IMR-90 (cell line): ENCODE measurements around the gene DOK3. TPM values are rescaled to one million over a fixed set of nuclear protein-coding genes. Genes with fewer than 3 reads are reported as not detected.

ENCODE experiments used
- ATAC-seq: fragments of 200-7000 bp; cut with Tn5 transposase; 2 replicates; pipeline ENCODE4 v1.9.1; 2020; ENCODE audit warnings: low read depth, mild to moderate bottlenecking, moderate library complexity
- BruUV-seq: library from RNA; stranded (reverse); fragments of 400-500 nt; replicated peaks from 2 replicates; lab custom pipeline; 2021; lab: Mats Ljungman, UMichigan
- CTCF ChIA-PET: fragments of 300-600 bp; formaldehyde crosslinking; extraction: SDS; loops from one replicate; lab custom pipeline; 2021; ENCODE audit warnings: antibody characterized with exemption; lab: Yijun Ruan, JAX
- POLR2A ChIA-PET: fragments of 300-600 bp; sonication (Branson Sonifier 250); formaldehyde crosslinking; loops from one replicate; lab custom pipeline; 2022; ENCODE audit warnings: antibody characterized with exemption; ENCODE audit not compliant: unreplicated experiment; lab: Charles Lee
- DNase-seq: peaks from one replicate; pipeline ENCODE4 v3.0.0; 2013
- H2AFZ ChIP-seq: replicated peaks from 2 replicates; pipeline ENCODE3; 2013; ENCODE audit warnings: low read length, mild to moderate bottlenecking; ENCODE audit not compliant: poor library complexity
- H2AK5ac ChIP-seq: 2 replicates; pipeline ENCODE4 v1.6.1; 2013; ENCODE audit warnings: low read depth, low read length, inconsistent platforms
- H2AK9ac ChIP-seq: replicated peaks from 2 replicates; pipeline ENCODE3; 2013; ENCODE audit warnings: mild to moderate bottlenecking, low read depth, low read length, moderate library complexity; ENCODE audit not compliant: poor library complexity
- H2BK120ac ChIP-seq: 2 replicates; pipeline ENCODE4 v1.6.1; 2013; ENCODE audit warnings: low read depth, low read length, inconsistent platforms
- H2BK15ac ChIP-seq: 3 replicates; pipeline ENCODE4 v1.6.1; 2013; ENCODE audit warnings: low read depth, low read length, inconsistent platforms
- H2BK20ac ChIP-seq: 2 replicates; pipeline ENCODE4 v1.6.1; 2013; ENCODE audit warnings: low read depth, mild to moderate bottlenecking, inconsistent platforms, low read length, moderate library complexity
- H2BK5ac ChIP-seq: 2 replicates; pipeline ENCODE4 v1.6.1; 2013; ENCODE audit warnings: mild to moderate bottlenecking, low read depth, low read length, inconsistent platforms; ENCODE audit not compliant: poor library complexity, severe bottlenecking
- H3K14ac ChIP-seq: replicated peaks from 2 replicates; pipeline ENCODE4 v1.6.1; 2013; ENCODE audit warnings: low read depth, low read length, inconsistent platforms
- H3K18ac ChIP-seq: 2 replicates; pipeline ENCODE4 v1.6.1; 2013; ENCODE audit warnings: low read depth, low read length, control low read depth
- H3K23ac ChIP-seq: 2 replicates; pipeline ENCODE4 v1.6.1; 2013; ENCODE audit warnings: low read depth, low read length, inconsistent platforms
- H3K27ac ChIP-seq: 2 replicates; pipeline ENCODE4 v1.5.1; 2013; ENCODE audit warnings: mild to moderate bottlenecking, control low read depth, low read length; ENCODE audit not compliant: insufficient read depth
- H3K27me3 ChIP-seq: 2 replicates; pipeline ENCODE4 v1.6.1; 2013; ENCODE audit warnings: low read length; ENCODE audit not compliant: control insufficient read depth, insufficient read depth
- H3K36me3 ChIP-seq: 2 replicates; pipeline ENCODE4 v1.6.1; 2013; ENCODE audit warnings: low read length, mixed read lengths; ENCODE audit not compliant: control insufficient read depth, insufficient read depth
- H3K4ac ChIP-seq: 2 replicates; pipeline ENCODE4 v1.6.1; 2013; ENCODE audit warnings: low read depth, low read length, inconsistent platforms
- H3K4me1 ChIP-seq: 2 replicates; pipeline ENCODE4 v1.6.1; 2013; ENCODE audit warnings: low read length, mixed read lengths; ENCODE audit not compliant: control insufficient read depth, insufficient read depth
- H3K4me2 ChIP-seq: 2 replicates; pipeline ENCODE4 v1.6.1; 2013; ENCODE audit warnings: low read depth, mild to moderate bottlenecking, control low read depth, low read length, moderate library complexity
- H3K4me3 ChIP-seq: 2 replicates; pipeline ENCODE4 v1.5.1; 2013; ENCODE audit warnings: low read depth, mild to moderate bottlenecking, control low read depth, low read length, moderate library complexity; ENCODE audit not compliant: insufficient read depth
- H3K56ac ChIP-seq: 2 replicates; pipeline ENCODE4 v1.6.1; 2013; ENCODE audit warnings: low read length, inconsistent platforms; ENCODE audit not compliant: insufficient read depth; ENCODE audit errors: extremely low read depth
- H3K79me1 ChIP-seq, 2 experiments: 2 replicates each; pipeline ENCODE4 v1.6.1; 2013; ENCODE audit warnings: low read length in 2 of 2, inconsistent platforms in 1 of 2, low read depth in 1 of 2
- H3K9ac ChIP-seq: 2 replicates; pipeline ENCODE4 v1.6.1; 2013; ENCODE audit warnings: low read depth, low read length, control low read depth
- H3K9me1 ChIP-seq: 2 replicates; pipeline ENCODE4 v1.6.1; 2013; ENCODE audit warnings: low read length, inconsistent platforms; ENCODE audit not compliant: insufficient read depth
- H3K9me3 ChIP-seq: 2 replicates; pipeline ENCODE4 v1.6.1; 2013; ENCODE audit warnings: low read length; ENCODE audit not compliant: control insufficient read depth, insufficient read depth
- H4K20me1 ChIP-seq: 2 replicates; pipeline ENCODE4 v1.6.1; 2013; ENCODE audit warnings: low read length, inconsistent platforms; ENCODE audit not compliant: insufficient read depth
- H4K5ac ChIP-seq: 2 replicates; pipeline ENCODE4 v1.6.1; 2013; ENCODE audit warnings: mild to moderate bottlenecking, low read depth, low read length, control low read depth
- H4K8ac ChIP-seq, 2 experiments: 2 replicates each; pipeline ENCODE4 v1.6.1; 2013; ENCODE audit warnings: low read depth in 2 of 2, low read length in 2 of 2, control low read depth in 1 of 2, inconsistent platforms in 1 of 2
- H4K91ac ChIP-seq: 2 replicates; pipeline ENCODE4 v1.6.1; 2013; ENCODE audit warnings: low read depth, low read length, inconsistent platforms; ENCODE audit not compliant: insufficient read depth
- BHLHE40 ChIP-seq: fragments of 150-350 bp; IDR thresholded peaks from 2 replicates; pipeline ENCODE4 v1.6.1; 2016; ENCODE audit warnings: mild to moderate bottlenecking, low read depth, low read length
- CHD1 ChIP-seq: IDR thresholded peaks from 2 replicates; pipeline ENCODE4 v1.6.1; 2012; ENCODE audit warnings: low read depth, low read length, improper control_type of control experiment
- MAFK ChIP-seq: IDR thresholded peaks from 2 replicates; pipeline ENCODE4 v1.6.1; 2012; ENCODE audit warnings: low read depth, low read length, improper control_type of control experiment
- POLR2A ChIP-seq: IDR thresholded peaks from 2 replicates; pipeline ENCODE4 v1.6.1; 2012; ENCODE audit warnings: mild to moderate bottlenecking, low read depth, low read length
- RCOR1 ChIP-seq: IDR thresholded peaks from 2 replicates; pipeline ENCODE4 v1.6.1; 2012; ENCODE audit warnings: mild to moderate bottlenecking, low read length, improper control_type of control experiment; ENCODE audit not compliant: insufficient replicate concordance
- WGBS, 2 experiments: methylation state at CpG; one replicate each; pipeline versions ENCODE4 v1.1.5 to v1.1.7; 2013; ENCODE audit warnings: missing lambda C conversion rate in 2 of 2; ENCODE audit not compliant: insufficient read length in 1 of 2; ENCODE audit errors: extremely low coverage in 2 of 2; 5-methylcytosine and 5-hydroxymethylcytosine counted together
- dilution Hi-C: fragments of 300-500 bp; cut with HindIII; formaldehyde crosslinking; loops from one replicate; pipeline ENCODE4 v1.14.3; 2018; ENCODE audit warnings: low sequenced_read_pairs; ENCODE audit not compliant: unreplicated experiment
- in situ Hi-C: fragments of 300-500 bp; cut with MboI; formaldehyde crosslinking; loops from 3 replicates; pipeline ENCODE4 v1.14.3; 2019; ENCODE audit warnings: low sequenced_read_pairs, inconsistent platforms, mixed read lengths
- intact Hi-C: fragments of 100-400 bp; cut with micrococcal nuclease; formaldehyde crosslinking; loops from 2 replicates; pipeline ENCODE4 v1.10.0; 2022
- polyA plus RNA-seq, 3 experiments: library from polyadenylated mRNA; depleted of rRNA; stranded (reverse); fragments of >200 nt; gene quantifications; 2 replicates each; pipeline ENCODE4 v1.2.3, GENCODE V29; 2012; ENCODE audit warnings: low replicate concordance in 1 of 3
- total RNA-seq: library from RNA; depleted of rRNA; stranded (reverse); fragments of >200 nt; gene quantifications from 2 replicates; pipeline ENCODE4 v1.2.3, GENCODE V29; 2012
- TF ChIP-seq, protein P1 (sequence below): fragments of 150-350 bp; IDR thresholded peaks from 2 replicates; pipeline ENCODE4 v1.6.1; 2017; ENCODE audit warnings: mild to moderate bottlenecking, antibody characterized with exemption, low read length, low read depth

DOK3 gene
- total and polyA plus RNA-seq, 2 of the 4 experiments (the other 2 are of a cell fraction): 0.54 to 3.9 TPM

DNA sequence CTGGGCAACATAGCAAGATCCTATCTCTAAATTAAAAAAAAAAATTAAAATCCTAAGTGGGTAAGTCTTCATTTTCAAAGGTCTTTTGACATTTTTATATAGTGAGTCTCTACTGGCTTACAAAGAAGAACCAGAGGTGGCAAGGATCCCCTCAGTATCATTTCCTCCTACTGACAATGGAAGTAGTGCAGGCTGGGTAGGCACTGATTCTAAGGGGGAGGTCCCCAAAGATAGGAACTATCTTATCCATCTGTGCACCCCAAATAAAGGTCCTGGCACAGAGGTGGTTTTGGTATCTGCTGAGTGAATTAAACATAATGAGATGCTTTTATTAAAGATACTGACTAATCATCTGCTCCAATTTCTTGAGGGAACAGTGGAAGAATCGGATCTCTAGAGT lies 40.5 kb upstream of the DOK3 start:
- no peak overlapping the region for H2AFZ ChIP-seq
- no peaks in the 10 kb centered on the region for H3K9me3 ChIP-seq
- H2AK5ac ChIP-seq: no peak overlapping the region
- H4K20me1 ChIP-seq: peaks cover 63% of the 10 kb centered on the region
- no TSS peak for BruUV-seq
- intact Hi-C loops: no loop called here
- peaks cover 8 to 73% of the 10 kb centered on the region in 2 experiments for H3K79me1 ChIP-seq
- H3K14ac ChIP-seq: no peak overlapping the region
- H3K4ac ChIP-seq: no peak overlapping the region
- DNase-seq (no peak), ATAC-seq (no peak)
- H3K4me3 ChIP-seq: no peak overlapping the region
- ChIA-PET CTCF (interaction anchor here (0.9 kb wide), 1 partner anchor 11 kb away, joined by 4 read pairs; no protein-coding TSS in a partner anchor), POLR2A (interaction anchor here (0.5 kb wide), 1 partner anchor 44 kb away, joined by 5 read pairs; no protein-coding TSS in a partner anchor)
- H3K36me3 ChIP-seq: peaks cover 5% of the 10 kb centered on the region; the same call in 1 of the 2 replicates
- no peak overlapping the region for H3K23ac ChIP-seq
- WGBS, 2 experiments: no CpG with 5 or more reads among the region's 1 CpG
- H2AK9ac ChIP-seq: no peak overlapping the region
- H2BK15ac ChIP-seq: no peak overlapping the region
- no peak overlapping the region for H3K27ac ChIP-seq
- no peak overlapping the region for H3K4me2 ChIP-seq
- no peak overlapping the region for H3K9ac ChIP-seq
- H3K56ac ChIP-seq: no peak overlapping the region
- no peak overlapping the region for H2BK5ac ChIP-seq
- no peak overlapping the region for H4K5ac ChIP-seq
- dilution Hi-C loops: no loop called here
- no peaks in the 10 kb centered on the region for H3K27me3 ChIP-seq
- no peak overlapping the region for H3K18ac ChIP-seq
- H2BK20ac ChIP-seq: no peak overlapping the region
- H3K9me1 ChIP-seq: peaks cover 30% of the 10 kb centered on the region
- no peak overlapping the region for H2BK120ac ChIP-seq
- peaks cover 28% of the 10 kb centered on the region for H3K4me1 ChIP-seq
- no peak for TF ChIP-seq MAFK
- TF ChIP-seq, protein P1, sequence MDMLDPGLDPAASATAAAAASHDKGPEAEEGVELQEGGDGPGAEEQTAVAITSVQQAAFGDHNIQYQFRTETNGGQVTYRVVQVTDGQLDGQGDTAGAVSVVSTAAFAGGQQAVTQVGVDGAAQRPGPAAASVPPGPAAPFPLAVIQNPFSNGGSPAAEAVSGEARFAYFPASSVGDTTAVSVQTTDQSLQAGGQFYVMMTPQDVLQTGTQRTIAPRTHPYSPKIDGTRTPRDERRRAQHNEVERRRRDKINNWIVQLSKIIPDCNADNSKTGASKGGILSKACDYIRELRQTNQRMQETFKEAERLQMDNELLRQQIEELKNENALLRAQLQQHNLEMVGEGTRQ: no peak
- TF ChIP-seq BHLHE40: no peak
- no peak for TF ChIP-seq CHD1
- no peak for TF ChIP-seq POLR2A
- no peak for TF ChIP-seq RCOR1
- H4K91ac ChIP-seq: no peak overlapping the region
- in situ Hi-C loops: no loop called here
- H4K8ac ChIP-seq: no peak overlapping the region
